ENCODE measurements around the gene ADGRL3.
"Not testable (repeated sequence)": the region's sequence is repeated elsewhere in the genome, so short reads cannot be mapped to it uniquely, and the experiment has no call there.

ADGRL3 gene

GRCh38 chr4:61200916-61201526 is 895 bp downstream of the ADGRL3 start:
- H3K9me3 Mint-ChIP-seq, result no peaks in the 10 kb centered on the region
- H3K36me3 Mint-ChIP-seq (ENCODE audit: low read depth), result peaks cover 2% of the 10 kb centered on the region
- peaks cover 48% of the 10 kb centered on the region for H3K27me3 Mint-ChIP-seq
- ATAC-seq, result no peak
- no peak for DNase-seq
- H3K4me3 Mint-ChIP-seq, result no peak overlapping the region
- no peaks in the 10 kb centered on the region for H3K4me1 Mint-ChIP-seq
- no peak overlapping the region for H3K27ac Mint-ChIP-seq

DNA sequence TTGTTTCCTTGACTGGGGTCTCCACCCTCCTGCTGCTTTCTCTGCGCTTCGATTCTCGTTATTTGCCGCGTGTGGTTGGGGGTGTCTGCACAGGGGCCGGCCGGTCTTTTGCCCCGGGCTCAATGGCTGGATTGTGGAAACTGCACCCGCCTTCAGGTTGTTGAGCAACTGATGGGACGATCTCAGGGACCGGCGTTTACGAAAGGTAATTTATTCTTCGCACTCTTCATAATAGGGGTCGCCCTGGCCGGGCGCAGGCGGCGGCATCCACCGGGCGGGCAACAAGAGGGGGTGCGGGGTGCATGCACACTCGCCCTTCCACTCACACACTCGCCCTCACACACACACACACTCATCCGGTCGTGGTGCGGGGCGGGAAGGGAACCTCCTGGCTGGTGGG is 1.4 kb downstream of the ADGRL3 start:
- no peaks in the 10 kb centered on the region for H3K9me3 Mint-ChIP-seq
- H3K4me3 Mint-ChIP-seq, result no peak overlapping the region
- no peak overlapping the region for H3K27ac Mint-ChIP-seq
- no peaks in the 10 kb centered on the region for H3K4me1 Mint-ChIP-seq
- H3K36me3 Mint-ChIP-seq (ENCODE audit: low read depth), result peaks cover 2% of the 10 kb centered on the region
- DNase-seq, result no peak
- peaks cover 48% of the 10 kb centered on the region for H3K27me3 Mint-ChIP-seq
- ATAC-seq, result no peak

- Mint-ChIP-seq H3K36me3 (ENCODE audit: low read depth) (peaks cover 2% of the 10 kb centered on the region), H3K4me1 (no peaks in the 10 kb centered on the region), H3K4me3 (no peak overlapping the region), H3K9me3 (no peaks in the 10 kb centered on the region), H3K27me3 (peaks cover 48% of the 10 kb centered on the region), H3K27ac (no peak overlapping the region)
- ATAC-seq (no peak), DNase-seq (no peak)
Measured at GRCh38 chr4:61201961-61202637, 2.0 kb downstream of the ADGRL3 start.

DNA sequence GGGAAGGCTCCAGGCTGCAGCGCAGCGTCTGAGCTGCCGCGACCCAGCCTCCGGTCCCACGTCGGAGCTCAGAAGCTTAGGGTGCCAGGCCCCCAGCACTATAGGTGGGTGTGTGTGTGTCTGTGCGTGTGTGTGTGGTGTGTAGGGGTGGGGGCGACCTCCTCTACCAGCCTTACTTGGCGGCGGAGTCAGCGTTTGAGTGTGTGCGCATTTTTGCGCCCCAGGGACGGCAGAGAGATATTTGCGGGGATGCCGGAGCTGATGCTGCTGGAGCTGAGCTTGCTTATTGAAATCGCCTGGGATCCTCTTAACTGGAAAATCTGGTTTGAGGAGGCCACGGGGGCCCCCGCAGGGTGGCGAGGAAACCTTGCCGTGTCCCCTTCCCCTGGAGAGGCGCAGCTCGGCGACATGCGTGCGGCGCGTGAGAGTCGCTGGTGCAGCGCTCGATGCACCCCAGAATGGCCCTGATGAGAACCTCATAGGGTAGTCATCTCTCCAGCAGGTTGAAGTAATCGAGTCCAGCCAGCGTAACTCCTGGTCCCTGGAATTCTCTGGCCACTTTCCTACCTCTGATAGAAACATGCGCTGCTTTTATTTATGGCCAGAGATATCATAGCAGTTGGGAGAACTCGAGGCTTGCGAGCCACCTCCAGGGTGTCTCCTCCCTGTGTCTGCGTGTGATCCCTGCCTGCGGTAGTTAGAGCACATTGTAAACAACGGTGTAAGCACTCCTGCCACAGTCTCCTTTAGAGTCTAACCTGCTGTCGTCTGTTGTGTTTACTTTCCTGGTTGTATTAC is 2.7 kb downstream of the ADGRL3 start:
- DNase-seq (no peak), ATAC-seq (no peak)
- Mint-ChIP-seq H3K4me3 (no peak overlapping the region), H3K27me3 (peaks cover 48% of the 10 kb centered on the region), H3K27ac (no peak overlapping the region), H3K4me1 (no peaks in the 10 kb centered on the region), H3K36me3 (ENCODE audit: low read depth) (peaks cover 2% of the 10 kb centered on the region), H3K9me3 (no peaks in the 10 kb centered on the region)

DNA sequence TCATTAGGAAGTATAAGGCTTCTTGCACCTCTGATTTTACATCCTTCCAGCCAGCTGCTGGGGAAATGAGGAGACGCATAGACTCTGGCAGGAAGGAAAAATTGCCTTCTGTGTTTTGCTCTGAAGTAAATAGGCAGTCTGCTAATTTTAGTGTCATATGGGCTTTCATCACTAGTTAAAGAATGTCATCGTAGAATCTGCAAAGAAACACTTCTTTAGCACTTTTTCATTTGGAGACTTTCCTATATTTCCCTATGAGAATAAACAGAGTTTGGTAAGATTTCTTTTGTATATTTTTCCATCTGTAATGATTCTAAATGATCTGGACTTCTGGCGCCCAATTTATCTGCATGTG is 3.3 kb downstream of the ADGRL3 start:
- Mint-ChIP-seq H3K36me3 (ENCODE audit: low read depth) (peaks cover 2% of the 10 kb centered on the region), H3K9me3 (no peaks in the 10 kb centered on the region), H3K27me3 (peaks cover 48% of the 10 kb centered on the region), H3K27ac (no peak overlapping the region), H3K4me1 (no peaks in the 10 kb centered on the region), H3K4me3 (no peak overlapping the region)
- ATAC-seq (no peak), DNase-seq (no peak)

DNA sequence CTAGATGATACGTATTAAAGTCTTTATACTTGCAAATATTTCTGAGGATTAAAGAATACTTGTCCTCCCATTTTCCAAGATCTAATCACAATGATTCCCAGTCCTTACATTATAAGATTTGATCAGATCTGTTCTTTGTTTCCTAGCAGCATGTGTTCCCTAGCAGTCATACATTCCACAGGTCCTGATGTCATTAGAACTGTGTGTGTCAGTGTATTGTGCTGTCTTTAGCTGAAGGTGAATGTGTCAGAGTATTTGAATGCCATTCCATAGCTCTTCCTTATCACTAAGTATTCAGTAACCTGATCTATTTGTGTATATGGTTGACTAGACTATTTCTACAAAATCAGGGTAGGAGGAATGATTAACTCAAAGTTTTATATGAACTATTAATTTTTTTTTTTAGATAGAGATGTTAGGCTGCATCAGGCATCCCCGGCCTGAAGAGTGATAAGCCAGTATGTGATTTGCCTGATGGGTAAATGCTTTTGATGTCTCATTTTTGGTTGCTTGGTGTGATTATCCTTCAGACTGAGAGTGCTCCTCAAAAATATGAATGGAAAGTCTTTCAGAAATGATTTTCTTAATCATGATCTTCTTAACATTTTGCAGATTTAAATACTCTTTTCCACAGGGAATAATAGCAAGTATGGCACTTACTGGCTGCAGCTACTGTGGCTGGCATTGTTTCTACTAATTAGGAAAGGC is 4.4 kb downstream of the ADGRL3 start:
- no peak for DNase-seq

GRCh38 chr4:61205066-61205465 is 4.9 kb downstream of the ADGRL3 start:
- no peaks in the 10 kb centered on the region for H3K4me1 Mint-ChIP-seq
- no peaks in the 10 kb centered on the region for H3K36me3 Mint-ChIP-seq (ENCODE audit: low read depth)
- ATAC-seq, result no peak
- no peak for DNase-seq
- H3K27ac Mint-ChIP-seq, result no peak overlapping the region
- no peak overlapping the region for H3K4me3 Mint-ChIP-seq
- no peaks in the 10 kb centered on the region for H3K9me3 Mint-ChIP-seq
- peaks cover 32% of the 10 kb centered on the region for H3K27me3 Mint-ChIP-seq

More for the DNA sequence above, 4.4 kb downstream of the ADGRL3 start:
- no peak overlapping the region for H3K4me3 Mint-ChIP-seq
- H3K36me3 Mint-ChIP-seq (ENCODE audit: low read depth), result no peaks in the 10 kb centered on the region
- no peaks in the 10 kb centered on the region for H3K4me1 Mint-ChIP-seq
- no peak overlapping the region for H3K27ac Mint-ChIP-seq
- H3K9me3 Mint-ChIP-seq, result no peaks in the 10 kb centered on the region
- H3K27me3 Mint-ChIP-seq, result peaks cover 38% of the 10 kb centered on the region
- ATAC-seq, result no peak

DNA sequence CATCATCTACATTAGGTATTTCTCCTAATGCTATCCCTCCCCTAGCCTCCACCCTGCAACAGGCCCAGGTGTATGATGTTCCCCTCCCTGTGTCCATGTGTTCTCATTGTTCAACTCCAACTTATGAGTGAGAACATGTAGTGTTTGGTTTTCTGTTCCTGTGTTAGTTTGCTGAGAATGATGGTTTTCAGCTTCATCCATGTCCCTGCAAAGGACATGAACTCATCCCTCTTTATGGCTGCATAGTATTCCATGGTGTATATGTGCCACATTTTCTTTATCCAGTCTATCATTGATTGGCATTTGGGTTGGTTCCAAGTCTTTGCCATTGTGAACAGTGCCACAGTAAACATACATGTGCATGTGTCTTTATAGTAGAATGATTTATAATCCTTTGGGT is 7.0 kb downstream of the ADGRL3 start:
- ATAC-seq; H3K36me3 Mint-ChIP-seq (ENCODE audit: low read depth); H3K9me3 Mint-ChIP-seq; H3K4me1 Mint-ChIP-seq; H3K27ac Mint-ChIP-seq; H3K4me3 Mint-ChIP-seq; DNase-seq: not testable (repeated sequence)
- H3K27me3 Mint-ChIP-seq, result peaks cover 17% of the 10 kb centered on the region

- no peak overlapping the region for H3K27ac Mint-ChIP-seq
- peaks cover 2% of the 10 kb centered on the region for H3K27me3 Mint-ChIP-seq
- H3K4me1 Mint-ChIP-seq, result no peaks in the 10 kb centered on the region
- ATAC-seq (no peak), DNase-seq (no peak)
- no peaks in the 10 kb centered on the region for H3K9me3 Mint-ChIP-seq
- no peaks in the 10 kb centered on the region for H3K36me3 Mint-ChIP-seq (ENCODE audit: low read depth)
- no peak overlapping the region for H3K4me3 Mint-ChIP-seq
Measured at GRCh38 chr4:61210186-61210939, 10.2 kb downstream of the ADGRL3 start.

- DNase-seq (no peak), ATAC-seq (no peak)
- H3K36me3 Mint-ChIP-seq (ENCODE audit: low read depth), result no peaks in the 10 kb centered on the region
- H3K27me3 Mint-ChIP-seq, result no peaks in the 10 kb centered on the region
- no peaks in the 10 kb centered on the region for H3K9me3 Mint-ChIP-seq
- H3K27ac Mint-ChIP-seq, result no peak overlapping the region
- H3K4me1 Mint-ChIP-seq, result no peaks in the 10 kb centered on the region
- no peak overlapping the region for H3K4me3 Mint-ChIP-seq
Measured at GRCh38 chr4:61211781-61212180, 11.7 kb downstream of the ADGRL3 start.

- no peaks in the 10 kb centered on the region for H3K27me3 Mint-ChIP-seq
- no peaks in the 10 kb centered on the region for H3K4me1 Mint-ChIP-seq
- no peak overlapping the region for H3K27ac Mint-ChIP-seq
- no peaks in the 10 kb centered on the region for H3K36me3 Mint-ChIP-seq (ENCODE audit: low read depth)
- H3K4me3 Mint-ChIP-seq, result no peak overlapping the region
- no peak for DNase-seq
- peaks cover 2% of the 10 kb centered on the region for H3K9me3 Mint-ChIP-seq
- no peak for ATAC-seq
Measured at GRCh38 chr4:61212788-61213187, 12.7 kb downstream of the ADGRL3 start.

- H3K27ac Mint-ChIP-seq, result no peak overlapping the region
- DNase-seq (no peak), ATAC-seq (no peak)
- no peaks in the 10 kb centered on the region for H3K4me1 Mint-ChIP-seq
- no peak overlapping the region for H3K4me3 Mint-ChIP-seq
- no peaks in the 10 kb centered on the region for H3K36me3 Mint-ChIP-seq (ENCODE audit: low read depth)
- H3K27me3 Mint-ChIP-seq, result no peaks in the 10 kb centered on the region
- peaks cover 5% of the 10 kb centered on the region for H3K9me3 Mint-ChIP-seq
Measured at GRCh38 chr4:61214680-61215079, 14.6 kb downstream of the ADGRL3 start.

GRCh38 chr4:61217222-61217621 is 17.1 kb downstream of the ADGRL3 start:
- Mint-ChIP-seq H3K27me3 (no peaks in the 10 kb centered on the region), H3K27ac (no peak overlapping the region), H3K36me3 (ENCODE audit: low read depth) (no peaks in the 10 kb centered on the region), H3K4me3 (no peak overlapping the region), H3K9me3 (peaks cover 6% of the 10 kb centered on the region), H3K4me1 (no peaks in the 10 kb centered on the region)
- ATAC-seq (no peak), DNase-seq (no peak)

DNA sequence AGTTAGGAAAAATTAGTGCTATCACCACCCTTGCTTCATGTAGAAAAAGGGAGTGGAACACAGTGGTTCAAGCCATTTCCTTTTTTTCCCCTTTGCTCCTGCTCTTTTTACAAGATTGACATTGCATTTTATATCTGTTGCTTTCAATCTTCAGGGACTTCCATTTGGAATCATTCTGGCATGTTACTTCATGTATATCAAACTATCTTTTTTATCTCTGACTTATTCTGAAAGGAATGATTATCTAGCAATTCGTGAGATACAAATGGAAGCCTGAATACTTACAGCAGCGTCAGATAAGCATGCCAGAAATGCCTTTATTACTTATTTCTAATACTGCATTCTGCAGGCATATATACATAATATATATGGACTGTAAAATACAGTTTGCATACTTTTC is 20.4 kb downstream of the ADGRL3 start:
- Mint-ChIP-seq H3K4me3 (no peak overlapping the region), H3K9me3 (peaks cover 6% of the 10 kb centered on the region), H3K27ac (no peak overlapping the region), H3K4me1 (no peaks in the 10 kb centered on the region), H3K27me3 (no peaks in the 10 kb centered on the region), H3K36me3 (ENCODE audit: low read depth) (no peaks in the 10 kb centered on the region)
- no peak for ATAC-seq
- DNase-seq, result no peak

Measured in activated naive CD8-positive, alpha-beta T cell treated with anti-CD3 and anti-CD28 coated beads, Interleukin-2, amount 50 U/mL, for 24 hours (primary cell).